ENCODE measurements around the gene MPPED1.

MPPED1 gene

DNA sequence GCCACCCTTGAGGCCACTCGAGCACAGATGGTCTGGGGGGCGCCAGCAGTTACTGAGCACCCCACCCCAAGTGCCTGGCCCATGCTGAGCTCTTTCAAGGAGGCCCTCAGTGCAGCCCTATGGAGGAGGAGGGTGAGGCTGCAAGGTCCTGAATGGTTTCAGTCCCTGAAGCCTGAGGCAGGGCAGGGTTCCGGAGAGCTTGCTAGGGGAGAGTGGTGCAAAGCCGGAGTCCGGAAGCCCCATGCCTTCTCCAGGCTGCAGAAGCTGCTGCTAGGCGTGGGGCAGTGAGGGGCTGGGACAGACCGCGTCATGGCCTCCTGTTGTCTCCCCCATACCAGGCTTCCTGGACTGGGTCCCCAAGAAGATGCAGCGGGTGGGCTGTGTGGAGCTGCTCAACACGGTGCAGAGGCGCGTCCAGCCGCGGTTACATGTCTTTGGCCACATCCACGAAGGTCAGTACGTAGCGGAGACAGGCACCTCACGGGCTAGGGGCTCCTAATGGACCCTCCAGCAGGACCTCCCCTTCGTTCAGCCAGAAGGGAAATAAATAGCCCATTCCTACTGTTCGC lies 90.6 kb downstream of the MPPED1 start:
- DNase-seq = no peak

DNA sequence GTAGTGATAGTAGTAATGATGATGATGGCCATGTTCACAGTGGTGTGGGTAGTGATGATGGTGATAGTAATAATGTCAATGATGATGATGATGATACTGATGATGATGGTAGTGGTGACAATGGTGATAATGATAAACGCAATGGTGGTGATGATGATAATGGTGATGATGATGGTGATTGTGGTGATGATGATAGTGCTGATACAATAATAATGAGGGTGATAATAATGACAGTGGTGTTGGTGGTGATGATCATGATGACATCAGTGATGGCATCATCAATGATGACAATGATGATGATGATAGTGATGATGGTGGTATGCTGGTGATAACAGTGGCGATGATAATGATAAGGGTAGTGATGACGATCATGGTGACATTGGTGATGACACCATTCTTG lies 92.3 kb downstream of the MPPED1 start:
- DNase-seq = no peak

DNA sequence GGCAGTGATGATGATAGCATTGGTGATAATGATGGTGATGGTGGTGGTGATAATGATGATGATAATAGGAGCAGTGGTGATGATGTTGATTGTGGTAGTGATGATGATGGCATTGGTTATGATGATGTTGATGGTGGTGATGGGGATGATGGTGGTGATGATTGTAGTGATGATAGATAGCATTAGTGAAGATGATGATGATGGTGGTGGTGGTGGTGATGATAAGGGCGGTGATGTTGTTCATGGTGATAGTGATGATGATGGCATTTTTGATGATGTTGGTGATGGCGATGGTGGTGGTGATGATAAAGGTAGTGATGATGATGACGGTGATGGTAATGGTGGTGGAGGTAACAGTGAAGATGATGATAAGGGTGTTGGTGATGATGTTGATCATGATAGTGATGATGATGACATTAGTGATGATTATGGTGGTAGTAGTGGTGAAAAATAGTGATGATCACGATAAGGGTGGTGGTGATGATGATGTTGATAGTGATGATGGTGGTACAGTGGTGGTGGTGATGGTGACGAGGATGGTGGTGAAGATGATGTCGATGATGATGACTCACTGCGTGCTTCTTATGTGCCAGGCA lies 93.0 kb downstream of the MPPED1 start:
- DNase-seq = no peak

DNA sequence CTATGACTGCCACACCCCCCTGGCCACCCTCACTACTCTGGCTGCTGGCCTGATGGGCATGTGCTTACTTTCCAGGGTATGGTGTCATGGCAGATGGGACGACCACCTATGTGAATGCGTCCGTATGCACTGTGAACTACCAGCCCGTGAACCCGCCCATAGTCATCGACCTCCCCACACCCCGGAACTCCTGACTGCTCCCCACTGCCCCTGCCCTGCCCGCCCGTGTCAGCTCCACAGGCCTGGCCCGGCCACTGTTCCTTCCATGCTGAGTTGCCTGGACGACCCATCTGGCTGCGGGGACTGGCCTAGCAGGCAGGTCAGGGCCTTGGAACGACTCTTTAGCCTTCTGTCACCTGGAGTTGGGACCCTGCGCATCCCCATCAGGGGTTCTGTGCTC lies 93.6 kb downstream of the MPPED1 start:
- DNase-seq = no peak

DNA sequence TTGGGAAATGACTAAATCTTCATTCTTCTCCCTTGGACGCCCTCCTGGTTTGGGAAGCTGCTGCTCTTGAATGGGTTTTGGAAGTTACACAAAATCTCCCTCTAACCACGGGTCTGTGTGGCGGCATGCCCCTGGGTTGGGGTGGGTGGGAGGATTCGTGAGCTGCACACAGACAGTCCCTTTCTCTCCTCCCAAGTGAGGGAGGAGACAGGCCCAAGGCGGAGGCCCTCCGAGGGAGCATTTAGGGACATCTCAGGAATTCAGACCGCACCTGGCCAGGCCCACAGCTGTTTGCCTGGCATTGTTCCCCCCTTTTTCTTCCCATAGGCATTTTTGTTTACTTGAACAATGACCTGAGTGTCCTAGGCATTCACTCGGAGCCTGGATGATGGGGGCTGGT lies 94.1 kb downstream of the MPPED1 start:
- DNase-seq = no peak

DNA sequence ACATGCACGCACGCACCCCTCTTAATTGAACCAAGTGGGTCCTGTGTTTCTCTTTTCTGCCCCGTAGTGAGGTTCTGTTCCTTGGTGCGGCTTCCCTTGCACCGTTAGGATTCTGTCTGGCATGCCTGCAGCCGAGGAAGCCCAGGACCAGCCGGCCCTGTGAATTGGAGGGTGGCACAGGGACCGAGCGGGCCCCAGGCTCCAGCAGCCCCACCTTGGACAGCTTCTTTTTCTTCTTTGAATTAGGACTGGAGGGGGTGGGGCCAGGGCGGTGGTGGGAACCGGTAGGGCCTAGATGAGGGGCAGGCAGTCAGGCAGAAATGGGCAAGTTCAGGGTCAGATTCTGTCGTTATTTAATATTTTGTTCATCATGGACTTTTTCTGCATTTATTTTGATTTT lies 94.7 kb downstream of the MPPED1 start:
- DNase-seq = no peak

DNA sequence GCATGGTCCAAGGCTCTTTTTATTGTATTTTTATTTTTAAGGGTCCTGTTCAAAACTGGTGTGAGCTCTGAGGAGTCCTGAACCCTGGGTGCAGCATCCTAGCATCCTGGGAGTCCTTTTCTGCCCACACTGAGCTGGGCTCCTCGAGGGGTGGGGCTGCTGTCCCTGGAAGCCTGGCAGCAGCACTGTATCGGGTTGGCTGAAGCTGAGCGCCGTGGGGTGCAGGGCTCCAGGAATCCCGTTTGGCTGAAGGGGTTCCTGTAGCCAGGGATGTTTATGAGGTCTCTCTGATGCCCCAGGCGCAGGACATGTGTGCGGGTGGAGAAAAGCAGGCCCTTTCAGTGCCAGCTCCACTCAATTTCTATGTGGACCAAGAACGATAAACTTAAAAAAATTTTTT lies 95.4 kb downstream of the MPPED1 start:
- DNase-seq = no peak

DNA sequence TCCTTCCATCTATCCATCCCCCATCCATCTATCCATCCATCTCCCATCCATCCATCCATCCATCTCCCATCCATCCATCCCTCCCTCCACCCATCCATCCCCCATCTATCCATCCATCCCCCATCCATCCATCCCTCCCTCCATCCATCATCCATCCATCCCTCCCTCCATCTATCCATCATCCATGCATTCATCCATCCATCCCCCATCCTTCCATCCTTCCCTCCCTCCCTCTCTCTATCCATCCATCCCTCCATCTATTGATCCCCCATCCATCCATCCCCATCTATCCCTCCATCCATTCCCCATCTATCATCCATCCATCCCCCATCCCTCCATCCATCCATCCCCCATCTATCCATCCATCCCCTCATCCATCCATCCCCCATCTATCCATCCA lies 96.7 kb downstream of the MPPED1 start:
- no peak for DNase-seq

DNA sequence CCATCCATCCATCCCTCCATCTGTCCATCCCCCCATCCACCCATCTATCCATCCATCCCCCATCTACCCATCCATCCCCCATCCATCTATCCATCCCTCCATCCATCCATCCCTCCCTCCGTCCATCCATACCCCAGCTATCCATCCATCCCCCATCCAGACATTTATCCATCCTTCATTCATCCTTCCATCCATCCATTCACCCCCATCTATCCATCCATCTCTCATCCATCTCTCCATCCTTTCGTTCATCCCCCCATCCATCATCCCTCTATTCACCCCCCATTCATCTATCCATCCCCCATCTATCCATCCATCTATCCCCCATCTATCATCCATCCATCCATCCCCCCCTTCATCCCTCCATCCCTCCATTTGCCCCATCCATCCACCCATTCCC lies 97.5 kb downstream of the MPPED1 start:
- DNase-seq = no peak

DNA sequence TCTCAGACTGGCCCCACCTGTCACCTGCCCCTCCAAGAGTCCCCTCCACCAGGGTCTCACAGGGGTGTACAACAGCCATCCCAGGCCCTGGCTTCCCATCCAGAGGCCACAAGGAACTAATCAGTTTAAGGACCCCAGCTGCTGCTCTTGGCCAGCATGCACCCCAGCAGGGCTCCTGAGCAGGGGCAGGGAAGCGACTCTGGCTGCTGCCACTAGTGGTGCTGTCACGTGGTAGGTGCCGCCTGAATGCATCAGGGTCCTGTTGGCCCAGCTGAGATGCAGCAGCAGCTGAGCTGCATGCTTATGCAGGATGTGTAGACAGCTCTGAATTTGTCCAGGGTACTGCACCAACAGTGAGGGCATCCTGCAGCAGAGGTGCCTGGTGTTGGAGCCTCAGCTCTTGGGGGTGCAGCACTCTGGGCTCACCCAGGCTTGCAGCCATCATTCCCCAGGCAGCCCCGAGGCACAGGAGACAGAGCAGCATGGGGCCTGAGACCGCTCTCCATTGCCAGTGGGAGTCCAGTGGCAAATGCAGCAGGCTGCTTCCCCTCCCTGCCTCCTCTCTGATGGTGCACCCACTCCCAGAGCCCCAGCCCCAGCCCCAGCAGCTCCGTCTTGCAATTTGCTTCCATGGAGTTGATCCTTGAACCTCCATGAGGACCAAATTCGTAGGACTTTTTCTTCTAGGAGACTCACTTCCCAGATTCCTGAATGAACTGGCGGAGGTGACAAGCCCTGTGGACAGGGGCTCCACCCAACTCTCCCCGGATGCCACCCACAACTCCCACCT lies 98.7 kb downstream of the MPPED1 start:
- DNase-seq = no peak

DNA sequence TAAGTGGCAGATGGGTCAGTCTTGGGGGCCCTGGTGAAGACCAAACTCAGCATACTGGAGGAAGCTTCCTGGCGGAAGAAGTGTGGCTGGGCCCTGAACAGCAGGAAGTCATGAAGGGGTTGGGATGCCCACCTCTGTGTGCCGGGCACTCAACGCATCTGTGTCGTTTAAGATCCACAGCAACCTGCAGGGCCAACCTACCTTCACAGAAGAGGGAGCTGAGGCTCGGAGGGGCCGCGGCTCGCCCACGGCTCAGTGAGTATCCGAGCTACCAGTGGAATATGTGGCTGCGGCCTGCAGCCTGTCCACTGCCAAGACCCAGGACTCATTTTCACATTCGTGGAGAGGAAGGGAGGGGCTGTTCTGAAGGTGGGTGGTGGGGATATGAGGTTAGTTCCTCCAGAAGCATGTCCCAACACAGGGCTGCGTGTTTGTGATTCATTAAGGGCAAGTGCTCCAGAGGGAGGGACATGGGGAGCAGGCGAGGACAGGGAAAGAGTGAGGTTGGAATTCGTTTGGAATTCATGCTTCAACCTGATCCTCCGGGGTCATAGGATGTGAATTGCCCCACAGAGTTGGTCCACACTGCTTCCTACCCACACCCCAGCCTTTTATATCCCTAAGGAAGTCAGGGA lies 99.6 kb downstream of the MPPED1 start:
- no peak for DNase-seq

DNA sequence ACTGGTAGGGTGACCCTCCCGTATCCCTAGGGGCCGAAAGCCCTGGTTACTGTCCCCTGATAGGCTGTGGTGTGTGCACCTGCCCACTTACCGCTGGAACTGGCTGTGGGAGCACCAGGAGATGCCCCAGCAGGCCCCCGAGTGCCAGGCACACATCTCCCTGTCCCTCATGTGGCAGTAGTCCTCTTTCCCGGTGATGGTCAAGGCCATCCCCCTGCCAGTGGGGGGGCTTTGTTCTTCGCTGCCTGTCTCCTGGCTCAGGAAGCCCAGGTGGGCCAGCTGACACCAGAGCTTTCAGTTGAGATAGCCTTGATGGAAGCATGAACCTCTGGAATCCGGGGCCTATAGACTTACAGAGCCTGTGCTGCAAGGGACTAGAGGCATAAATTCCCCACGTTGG lies 100.5 kb downstream of the MPPED1 start:
- no peak for DNase-seq

DNA sequence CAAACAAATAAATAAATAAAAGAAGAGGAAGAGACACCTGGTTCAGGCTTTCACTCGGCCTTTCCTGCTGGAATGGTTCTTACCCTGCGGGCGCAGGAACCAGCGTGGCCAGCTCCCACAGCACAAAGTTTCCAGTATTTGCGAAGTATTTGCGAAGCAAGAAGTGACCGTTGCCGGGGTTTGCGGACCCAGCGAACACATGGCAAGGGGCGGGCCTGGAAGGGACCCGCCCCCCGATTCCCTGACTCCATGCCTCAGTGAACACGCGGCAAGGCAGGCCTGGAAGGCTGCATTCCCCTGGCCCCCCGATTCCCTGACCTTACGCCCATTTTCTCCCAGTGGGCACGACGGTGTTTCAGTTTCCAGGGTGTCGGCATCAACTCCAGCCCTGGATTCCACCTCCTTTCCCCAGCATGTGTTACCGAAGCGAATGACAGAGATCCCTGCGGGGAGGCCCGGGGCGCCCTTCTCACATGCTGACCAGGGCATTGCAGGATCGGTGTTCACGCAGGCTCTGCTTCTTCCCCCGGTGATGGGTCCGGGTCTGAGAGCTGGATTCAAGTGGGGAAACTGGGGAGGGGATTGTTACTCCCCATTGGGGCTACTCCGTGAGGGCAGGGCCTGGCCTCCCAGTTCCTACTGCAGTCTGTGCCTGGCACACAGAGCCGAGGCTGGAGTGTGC lies 102.8 kb downstream of the MPPED1 start:
- no peak for DNase-seq

DNA sequence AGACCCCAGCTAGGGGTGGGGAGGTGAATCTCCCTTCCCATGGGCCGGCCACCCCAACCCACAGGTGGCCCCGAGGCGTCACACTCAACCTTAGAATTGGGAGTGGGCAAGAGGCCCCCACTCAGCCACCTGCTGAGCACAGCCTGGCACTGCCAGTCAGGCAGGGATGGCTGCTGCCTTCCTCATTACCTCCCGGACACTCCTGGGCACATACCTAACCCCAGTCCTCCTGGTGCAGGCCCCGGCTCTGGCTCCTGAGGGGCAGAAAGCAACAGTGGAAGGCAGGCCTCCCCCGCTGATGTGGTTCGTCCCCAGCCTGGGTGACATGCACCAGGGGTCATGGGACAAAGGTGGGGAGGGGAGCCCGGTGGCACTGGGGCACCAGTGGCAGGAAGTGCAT lies 103.6 kb downstream of the MPPED1 start:
- no peak for DNase-seq

DNA sequence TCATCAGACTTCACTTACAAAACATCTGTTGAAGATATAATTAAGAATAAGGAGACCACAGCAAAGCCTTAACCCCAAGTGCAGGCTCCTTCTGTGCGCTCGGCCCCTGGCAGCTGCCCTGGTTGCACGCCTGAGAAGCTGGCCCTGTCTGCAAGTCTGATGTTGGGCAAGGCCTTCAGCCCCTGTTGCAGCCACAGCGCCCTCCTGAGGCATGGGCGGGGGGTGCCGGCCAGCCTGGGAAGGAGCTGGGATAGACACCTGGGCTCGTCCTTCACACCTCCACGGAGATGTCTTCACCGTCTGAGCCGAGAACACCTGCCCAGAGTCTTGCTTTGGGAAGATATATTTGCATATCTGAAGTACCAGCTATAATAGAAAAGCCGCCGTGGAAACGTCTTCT lies 104.1 kb downstream of the MPPED1 start:
- no peak for DNase-seq

DNA sequence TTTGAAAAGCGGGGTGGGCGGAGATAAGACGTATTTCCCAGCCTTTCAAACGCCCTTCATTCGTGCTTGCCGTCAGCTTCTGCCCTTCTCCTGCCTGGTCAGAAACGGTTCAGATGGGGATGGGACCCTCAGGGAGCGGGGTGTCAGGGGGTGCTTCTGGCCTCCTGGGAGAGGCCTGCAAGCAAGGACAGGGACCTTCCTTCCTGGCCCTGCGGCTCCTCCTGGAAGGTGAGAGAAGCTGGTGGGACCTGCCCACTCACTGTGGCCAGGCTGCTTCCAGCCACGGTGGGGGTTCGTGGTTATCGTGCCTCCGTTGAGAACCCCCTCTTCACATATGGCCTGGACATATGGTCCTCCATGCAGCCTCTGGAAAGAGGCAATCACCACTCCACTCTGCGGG lies 104.6 kb downstream of the MPPED1 start:
- DNase-seq = no peak

DNA sequence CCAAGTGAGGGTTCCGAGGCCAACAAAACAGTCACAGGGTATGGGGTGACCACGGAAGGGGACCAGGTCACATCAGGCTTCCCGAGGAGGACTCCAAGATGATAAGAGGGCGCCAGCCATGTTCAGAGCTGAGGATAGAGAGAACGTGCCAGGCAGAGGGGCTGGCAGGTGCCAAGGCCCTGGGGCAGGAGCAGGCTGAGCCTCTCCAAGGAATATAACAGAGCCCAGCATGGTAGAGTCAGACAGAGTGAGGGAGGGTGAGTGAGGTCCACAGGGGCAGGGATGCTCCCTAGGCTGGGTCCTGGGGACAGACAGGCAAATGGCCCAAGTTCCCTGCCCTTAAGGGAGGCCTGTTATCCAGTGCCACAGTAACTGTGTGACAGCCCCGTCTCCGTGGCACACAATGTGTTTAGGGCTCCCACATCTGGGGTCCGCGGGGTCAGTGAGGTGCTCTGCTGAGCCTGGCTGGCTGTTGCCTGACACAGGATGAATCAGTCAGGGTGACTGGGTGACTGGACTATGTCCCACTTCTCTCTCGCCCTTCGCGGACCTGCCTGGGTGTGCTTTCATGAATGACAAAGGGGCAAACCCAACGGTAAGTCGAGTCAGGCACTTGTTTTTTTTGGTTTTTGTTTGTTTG lies 105.3 kb downstream of the MPPED1 start:
- no peak for DNase-seq

DNA sequence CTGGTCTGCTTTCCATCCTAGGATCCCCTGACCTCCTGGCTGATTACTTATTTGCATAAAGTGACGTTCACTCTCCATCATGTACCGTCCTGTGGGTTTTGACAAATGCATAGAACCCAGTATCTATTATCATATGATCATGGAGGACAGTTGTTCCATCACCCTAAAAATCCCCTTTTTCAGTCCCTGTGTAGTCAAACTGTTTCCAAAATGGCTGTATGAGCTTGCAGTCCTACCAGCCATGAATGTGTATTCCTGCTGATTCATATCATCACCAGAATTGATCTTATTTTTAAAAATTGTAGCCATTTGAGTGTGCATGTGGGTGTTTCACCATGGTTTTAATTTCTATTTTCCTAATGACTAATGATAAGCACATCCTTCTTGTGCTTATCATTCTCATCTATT lies 108.8 kb downstream of the MPPED1 start:
- DNase-seq = no peak

DNA sequence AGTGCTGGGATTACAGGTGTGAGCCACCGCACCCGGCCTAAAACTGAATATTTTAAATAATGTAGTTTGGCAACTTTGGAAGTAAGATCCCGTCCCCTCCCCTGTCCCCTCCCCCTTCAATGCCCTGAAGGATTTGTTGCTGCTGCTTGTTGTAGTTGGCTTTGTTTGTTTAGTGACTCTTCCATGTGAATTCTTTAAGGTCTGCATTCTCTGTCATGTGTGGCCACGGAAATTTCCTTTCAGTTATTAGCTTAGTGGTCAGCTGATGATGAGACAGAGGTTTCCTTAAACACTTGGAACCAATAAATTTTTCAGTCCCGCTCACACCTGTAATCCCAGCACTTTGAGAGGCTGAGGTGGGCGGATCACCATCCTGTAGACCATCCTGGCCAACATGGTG lies 109.9 kb downstream of the MPPED1 start:
- no peak for DNase-seq

DNA sequence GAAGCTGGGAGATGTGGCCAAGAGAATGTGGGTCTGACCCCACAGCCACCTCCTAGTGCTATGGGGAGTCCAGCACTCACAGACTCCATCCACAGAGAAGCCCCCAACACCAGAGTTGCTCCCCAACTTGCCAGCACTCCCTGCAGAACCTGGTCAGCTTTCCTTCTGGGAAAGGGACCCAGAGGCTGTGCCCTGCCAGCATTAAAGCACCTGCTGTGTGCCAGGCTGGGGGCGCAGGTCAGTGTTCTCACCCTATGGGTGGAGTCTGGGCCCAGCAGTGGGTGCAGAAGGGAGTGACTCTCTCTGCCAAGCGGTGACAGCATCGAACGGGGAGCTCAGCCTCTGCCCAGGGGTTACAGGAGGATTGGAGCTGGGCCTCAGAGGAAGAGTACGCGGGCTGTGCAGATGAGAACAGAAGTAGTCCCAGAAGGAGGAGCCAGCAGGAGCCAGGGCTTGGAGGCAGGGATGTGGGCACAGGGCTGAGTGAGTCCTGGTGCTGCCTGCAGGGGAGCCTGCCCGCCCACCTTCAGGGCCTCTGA lies 114.4 kb downstream of the MPPED1 start:
- DNase-seq = no peak

DNA sequence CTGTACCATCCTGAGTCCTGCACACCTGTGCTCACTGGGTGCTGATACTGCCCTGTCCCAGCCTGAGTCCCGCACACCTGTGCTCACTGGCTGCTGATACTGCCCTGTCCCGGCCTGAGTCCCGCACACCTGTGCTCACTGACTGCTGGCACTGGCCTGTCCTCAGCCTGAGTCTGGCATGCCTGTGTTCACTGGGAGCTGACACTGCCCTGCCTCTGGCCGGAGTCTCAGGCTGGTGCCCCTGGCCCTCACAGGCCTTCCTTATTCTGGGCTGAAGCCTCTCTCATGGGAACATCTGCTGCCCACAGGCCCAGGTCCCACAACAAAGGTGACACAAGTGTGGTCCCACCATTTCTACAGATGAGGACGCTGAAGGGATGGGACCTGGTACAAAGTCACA lies 115.1 kb downstream of the MPPED1 start:
- DNase-seq = no peak

DNA sequence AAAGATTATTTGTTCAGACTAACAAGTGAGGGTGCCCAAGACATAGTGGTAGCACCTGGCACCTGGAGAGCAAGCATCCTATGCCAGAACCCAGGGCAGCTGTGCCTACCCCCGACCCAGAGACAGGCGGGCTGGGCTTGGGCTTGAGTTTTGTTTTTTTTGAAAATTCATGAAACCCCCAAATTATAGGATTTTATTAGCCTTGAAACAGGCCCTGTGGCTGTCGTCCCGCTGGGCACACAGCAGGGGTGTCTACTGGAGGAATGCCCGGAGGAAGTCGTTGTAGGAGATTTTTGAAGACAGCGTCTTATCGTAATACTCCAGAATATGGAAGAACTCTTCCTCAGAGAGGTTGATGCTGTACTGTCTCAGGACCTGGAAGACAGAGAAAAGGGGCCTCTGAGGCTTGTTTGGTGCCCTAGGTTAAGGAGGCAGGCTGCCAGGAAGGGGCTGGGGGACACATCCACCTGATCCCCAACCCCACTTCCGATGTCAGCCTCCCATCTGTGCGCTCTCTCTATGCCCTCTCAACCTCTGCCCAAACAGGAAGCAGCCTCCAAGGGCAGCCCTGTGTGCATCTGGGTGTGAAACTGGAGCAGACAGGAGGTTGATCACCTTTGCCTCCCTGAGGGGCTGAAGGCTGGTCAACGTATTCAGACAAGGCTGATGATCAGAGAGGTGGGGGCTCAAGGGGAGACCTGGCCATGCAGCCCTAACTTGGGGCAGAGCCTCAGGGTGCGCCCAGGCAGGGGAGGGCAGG lies 117.0 kb downstream of the MPPED1 start:
- DNase-seq = no peak
